ENCODE measurements around the gene TWIST2. TPM values are rescaled to one million over a fixed set of nuclear protein-coding genes. Genes with fewer than 3 reads are reported as not detected.

Gene TWIST2
- total RNA-seq, 2 experiments from 2014 or later = not detected

GRCh38 chr2:238924032-238924431 is 76.1 kb downstream of the TWIST2 start:
- Mint-ChIP-seq H3K4me1 (ENCODE audit: low read depth) (no peaks in the 10 kb centered on the region), H3K9me3 (no peaks in the 10 kb centered on the region), H3K36me3 (ENCODE audit: low read depth) (no peaks in the 10 kb centered on the region), H3K4me3 (no peak overlapping the region), H3K27ac (no peak overlapping the region), H3K27me3 (peaks cover 32% of the 10 kb centered on the region)
- Histone ChIP-seq H3K4me3 (ENCODE audit: low read length) (no peak overlapping the region), H3K27ac (ENCODE audit: low read depth in 1 of 2, low read length in 2 of 2) (no peak overlapping the region), H3K4me1 (ENCODE audit: insufficient read depth, low read length) (no peaks in the 10 kb centered on the region), H3K27me3 (ENCODE audit: control insufficient read depth in 1 of 2, insufficient read depth in 2 of 2, low read length in 2 of 2) (peaks cover 5 to 11% of the 10 kb centered on the region in 2 experiments), H3K9me3 (ENCODE audit: control insufficient read depth in 1 of 2, insufficient read depth in 1 of 2, low read length in 2 of 2) (no peaks in the 10 kb centered on the region), H3K36me3 (ENCODE audit: insufficient read depth, low read length) (no peaks in the 10 kb centered on the region)
- TF ChIP-seq CTCF (IDR thresholded peaks at IDR 0.05) = no peak
- intact Hi-C loops (cut with DNase I, micrococcal nuclease) = no loop called here
- ATAC-seq (ENCODE audit: poor library complexity) (no peak), DNase-seq (no peak)
- CTCF ChIA-PET = no interaction called here
- POLR2A ChIA-PET = no interaction called here

DNA sequence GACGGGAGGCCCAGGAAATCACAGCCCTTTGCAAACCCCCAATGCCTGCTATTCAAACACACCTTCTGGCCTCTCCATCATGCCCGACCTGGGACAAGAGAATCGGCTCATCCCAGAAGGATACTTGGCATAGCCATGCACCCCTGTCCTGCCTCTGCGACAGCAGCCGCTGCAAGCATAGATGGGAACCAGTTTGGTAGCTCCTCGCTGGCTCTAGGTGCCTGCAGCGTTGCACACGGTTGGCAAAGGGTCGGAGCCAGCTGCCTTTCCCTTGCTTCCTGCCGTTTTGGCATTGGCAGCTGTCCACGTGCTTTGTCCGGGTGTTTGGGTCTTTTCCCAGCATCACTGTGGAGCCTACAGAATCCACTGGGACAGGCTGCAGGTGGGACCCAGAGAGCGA is 76.9 kb downstream of the TWIST2 start:
- CTCF ChIA-PET = no interaction called here

GRCh38 chr2:238925281-238925680 is 77.4 kb downstream of the TWIST2 start:
- TF ChIP-seq CTCF (IDR thresholded peaks at IDR 0.05) = no peak
- POLR2A ChIA-PET = no interaction called here
- H3K36me3 Mint-ChIP-seq (ENCODE audit: low read depth) = no peaks in the 10 kb centered on the region
- H3K27me3 ChIP-seq (ENCODE audit: control insufficient read depth in 1 of 2, insufficient read depth in 2 of 2, low read length in 2 of 2) = peaks cover 9 to 16% of the 10 kb centered on the region in 2 experiments
- no peaks in the 10 kb centered on the region for H3K9me3 ChIP-seq (ENCODE audit: control insufficient read depth in 1 of 2, insufficient read depth in 1 of 2, low read length in 2 of 2)
- no peaks in the 10 kb centered on the region for H3K4me1 Mint-ChIP-seq (ENCODE audit: low read depth)
- no peaks in the 10 kb centered on the region for H3K9me3 Mint-ChIP-seq
- CTCF ChIA-PET = no interaction called here
- ATAC-seq (ENCODE audit: poor library complexity) (no peak), DNase-seq (no peak)
- no peaks in the 10 kb centered on the region for H3K36me3 ChIP-seq (ENCODE audit: insufficient read depth, low read length)
- no peak overlapping the region for H3K4me3 Mint-ChIP-seq
- H3K27me3 Mint-ChIP-seq = peaks cover 35% of the 10 kb centered on the region
- no peak overlapping the region for H3K27ac ChIP-seq (ENCODE audit: low read depth in 1 of 2, low read length in 2 of 2)
- H3K4me3 ChIP-seq (ENCODE audit: low read length) = no peak overlapping the region
- H3K4me1 ChIP-seq (ENCODE audit: insufficient read depth, low read length) = no peaks in the 10 kb centered on the region
- no peak overlapping the region for H3K27ac Mint-ChIP-seq
- intact Hi-C loops (cut with DNase I, micrococcal nuclease) = no loop called here

More for the DNA sequence above, 76.9 kb downstream of the TWIST2 start:
- Mint-ChIP-seq H3K36me3 (ENCODE audit: low read depth) (no peaks in the 10 kb centered on the region), H3K4me1 (ENCODE audit: low read depth) (no peaks in the 10 kb centered on the region), H3K27me3 (peaks cover 33% of the 10 kb centered on the region), H3K9me3 (no peaks in the 10 kb centered on the region), H3K27ac (no peak overlapping the region), H3K4me3 (no peak overlapping the region)
- no peak for DNase-seq
- no peak overlapping the region for H3K4me3 ChIP-seq (ENCODE audit: low read length)
- ATAC-seq (ENCODE audit: poor library complexity) = no peak
- H3K4me1 ChIP-seq (ENCODE audit: insufficient read depth, low read length) = no peaks in the 10 kb centered on the region
- peaks cover 5 to 15% of the 10 kb centered on the region in 2 experiments for H3K27me3 ChIP-seq (ENCODE audit: control insufficient read depth in 1 of 2, insufficient read depth in 2 of 2, low read length in 2 of 2)
- no peak for TF ChIP-seq CTCF (IDR thresholded peaks at IDR 0.05)
- no peaks in the 10 kb centered on the region for H3K36me3 ChIP-seq (ENCODE audit: insufficient read depth, low read length)
- intact Hi-C loops (cut with DNase I, micrococcal nuclease) = no loop called here
- H3K9me3 ChIP-seq (ENCODE audit: control insufficient read depth in 1 of 2, insufficient read depth in 1 of 2, low read length in 2 of 2) = no peaks in the 10 kb centered on the region
- POLR2A ChIA-PET = no interaction called here
- H3K27ac ChIP-seq (ENCODE audit: low read depth in 1 of 2, low read length in 2 of 2) = no peak overlapping the region
